CD14-positive monocyte (primary cell): ENCODE results near the gene CHN1. TPM values are rescaled to one million over a fixed set of nuclear protein-coding genes. Genes with fewer than 3 reads are reported as not detected.

ENCODE experiments used
- DNase-seq, 3 donors: peaks; one replicate each; pipeline ENCODE4 v3.0.0-alpha.2; 2011 to 2022
- H2AFZ ChIP-seq: 2 replicates; pipeline ENCODE4 v1.6.0; 2012; ENCODE audit warnings: mild to moderate bottlenecking, low read depth, low read length, inconsistent platforms; ENCODE audit not compliant: insufficient read depth, poor library complexity, severe bottlenecking
- H3K27ac ChIP-seq, 2 donors: 1 replicate in 1 of 2; 2 replicates in 1 of 2; pipeline ENCODE4 v1.5.1; 2012 to 2013; ENCODE audit warnings: low read length in 2 of 2, control low read depth in 1 of 2, inconsistent platforms in 1 of 2, low read depth in 1 of 2, mild to moderate bottlenecking in 1 of 2
- H3K27me3 ChIP-seq, 2 donors: one replicate each; pipeline versions ENCODE4 v1.6.0 to v1.6.1; 2011 to 2013; ENCODE audit warnings: low read length in 2 of 2; ENCODE audit not compliant: control insufficient read depth in 2 of 2, insufficient read depth in 2 of 2
- H3K36me3 ChIP-seq, 2 donors: replicated peaks in 1 of 2; 1 replicate in 1 of 2; 2 replicates in 1 of 2; pipeline versions ENCODE4 v1.5.1 to v1.6.1; 2012 to 2013; ENCODE audit warnings: low read length in 2 of 2, control low read depth in 1 of 2, inconsistent platforms in 1 of 2, mild to moderate bottlenecking in 1 of 2; ENCODE audit not compliant: insufficient read depth in 2 of 2, control insufficient read depth in 1 of 2
- H3K4me1 ChIP-seq, 2 donors: 1 replicate in 1 of 2; 2 replicates in 1 of 2; pipeline versions ENCODE4 v1.5.1 to v1.6.1; 2012 to 2013; ENCODE audit warnings: low read length in 2 of 2, control low read depth in 1 of 2, inconsistent platforms in 1 of 2, mild to moderate bottlenecking in 1 of 2, moderate library complexity in 1 of 2; ENCODE audit not compliant: insufficient read depth in 2 of 2, control insufficient read depth in 1 of 2
- H3K4me2 ChIP-seq: replicated peaks from 2 replicates; pipeline ENCODE3; 2012; ENCODE audit warnings: low read length, moderate library complexity, mild to moderate bottlenecking; ENCODE audit not compliant: poor library complexity, severe bottlenecking; ENCODE audit errors: extremely low read depth
- H3K4me3 ChIP-seq, 3 experiments: fragments of 200-600 bp in 1 of 3; sonication (generic) in 1 of 3; replicated peaks in 1 of 3; 1 replicate in 2 of 3; 2 replicates in 1 of 3; pipeline ENCODE4 v1.5.1; 2011 to 2013; ENCODE audit warnings: low read length in 3 of 3, mild to moderate bottlenecking in 3 of 3, control low read depth in 2 of 3, low read depth in 2 of 3, inconsistent platforms in 1 of 3, moderate library complexity in 1 of 3
- H3K79me2 ChIP-seq: 2 replicates; pipeline ENCODE4 v1.6.0; 2012; ENCODE audit warnings: mild to moderate bottlenecking, control low read depth, inconsistent platforms, low read length, moderate library complexity; ENCODE audit not compliant: insufficient read depth
- H3K9ac ChIP-seq: 2 replicates; pipeline ENCODE4 v1.6.0; 2017; ENCODE audit warnings: low read length, mild to moderate bottlenecking; ENCODE audit not compliant: insufficient read depth, poor library complexity, severe bottlenecking
- H3K9me3 ChIP-seq, 2 donors: replicated peaks in 1 of 2; 1 replicate in 1 of 2; 2 replicates in 1 of 2; pipeline versions ENCODE4 v1.5.1 to v1.6.1; 2012 to 2013; ENCODE audit warnings: low read length in 2 of 2, control low read depth in 1 of 2; ENCODE audit not compliant: control insufficient read depth in 1 of 2, insufficient read depth in 1 of 2
- H4K20me1 ChIP-seq: 2 replicates; pipeline ENCODE4 v1.6.0; 2012; ENCODE audit warnings: mild to moderate bottlenecking, low read length, control low read depth, moderate library complexity; ENCODE audit not compliant: insufficient read depth
- H3K27ac Mint-ChIP-seq, 7 donors: one replicate each; pipeline ENCODE4 v1.8.0; 2020; ENCODE audit warnings: mild to moderate bottlenecking in 7 of 7, mixed read lengths in 7 of 7, moderate library complexity in 6 of 7, inconsistent platforms in 2 of 7
- H3K27me3 Mint-ChIP-seq, 3 donors: one replicate each; pipeline ENCODE4 v1.8.0; 2021 to 2022; ENCODE audit warnings: low read depth in 3 of 3, mild to moderate bottlenecking in 3 of 3, mixed read lengths in 3 of 3, moderate library complexity in 3 of 3, inconsistent platforms in 1 of 3
- H3K36me3 Mint-ChIP-seq, 2 donors: one replicate each; pipeline ENCODE4 v1.8.0; 2020; ENCODE audit warnings: mixed read lengths in 2 of 2, inconsistent platforms in 1 of 2, mild to moderate bottlenecking in 1 of 2
- H3K4me1 Mint-ChIP-seq: one replicate; pipeline ENCODE4 v1.8.0; 2020; ENCODE audit warnings: mild to moderate bottlenecking, mixed read lengths
- H3K4me3 Mint-ChIP-seq, 2 donors: one replicate each; pipeline ENCODE4 v1.8.0; 2020; ENCODE audit warnings: mild to moderate bottlenecking in 2 of 2, mixed read lengths in 2 of 2, moderate library complexity in 1 of 2
- H3K9me3 Mint-ChIP-seq, 7 donors: one replicate each; pipeline ENCODE4 v1.8.0; 2020 to 2022; ENCODE audit warnings: mixed read lengths in 7 of 7, mild to moderate bottlenecking in 6 of 7, moderate library complexity in 6 of 7, inconsistent platforms in 2 of 7
- CTCF ChIP-seq: fragments of 200-600 bp; IDR thresholded peaks from one replicate; pipeline ENCODE4 v1.8.0; 2022; ENCODE audit warnings: antibody characterized with exemption, mild to moderate bottlenecking
- WGBS: methylation state at CpG from one replicate; pipeline ENCODE4 v1.1.5; 2013; ENCODE audit warnings: missing lambda C conversion rate; ENCODE audit not compliant: insufficient coverage; 5-methylcytosine and 5-hydroxymethylcytosine counted together
- intact Hi-C, 2 donors: fragments of 100-400 bp; cut with micrococcal nuclease; formaldehyde crosslinking; loops; one replicate each; pipeline versions ENCODE4 v1.15.0 to v1.15.1; 2023
- polyA plus RNA-seq, 3 donors: library from polyadenylated mRNA; depleted of rRNA in 1 of 3; unstranded in 2 of 3; stranded (reverse) in 1 of 3; fragments of 300-500 nt in 2 of 3; fragments of >200 nt in 1 of 3; fragmentation: Illumina TruSeq in 2 of 3; gene quantifications; 1 replicate in 2 of 3; 2 replicates in 1 of 3; pipeline ENCODE4 v1.2.3, GENCODE V29; 2012 to 2021

The CHN1 gene
- polyA plus RNA-seq, 3 donors, result 0.36 TPM; not detected in 2

GRCh38 chr2:174866421-174866820 is 138.8 kb downstream of the CHN1 start:
- TF ChIP-seq CTCF, result no peak
- Histone ChIP-seq H3K4me2 (no peak overlapping the region), H2AFZ (no peak overlapping the region), H3K4me1 (no peaks in the 10 kb centered on the region), H4K20me1 (no peaks in the 10 kb centered on the region), H3K9me3 (no peaks in the 10 kb centered on the region), H3K27ac (no peak overlapping the region), H3K4me3 (no peak overlapping the region), H3K9ac (no peak overlapping the region), H3K36me3 (no peaks in the 10 kb centered on the region), H3K27me3 (no peaks in the 10 kb centered on the region), H3K79me2 (no peaks in the 10 kb centered on the region)
- Mint-ChIP-seq H3K9me3 (peaks cover 0 to 3% (median 0%) of the 10 kb centered on the region in 7 donors), H3K36me3 (no peaks in the 10 kb centered on the region), H3K4me3 (no peak overlapping the region), H3K27me3 (peaks cover 0 to 4% (median 3%) of the 10 kb centered on the region in 3 donors), H3K4me1 (no peaks in the 10 kb centered on the region), H3K27ac (no peak overlapping the region)
- DNase-seq, result no peak
- intact Hi-C loops, result no loop called here

GRCh38 chr2:174863183-174863582 is 142.0 kb downstream of the CHN1 start:
- H3K9me3 ChIP-seq, result no peaks in the 10 kb centered on the region
- no peak overlapping the region for H3K9ac ChIP-seq
- no peaks in the 10 kb centered on the region for H3K4me1 ChIP-seq
- no peak overlapping the region for H3K4me3 ChIP-seq
- DNase-seq, result no peak
- Mint-ChIP-seq H3K4me3 (no peak overlapping the region), H3K27ac (no peak overlapping the region), H3K36me3 (no peaks in the 10 kb centered on the region), H3K9me3 (no peaks in the 10 kb centered on the region), H3K4me1 (no peaks in the 10 kb centered on the region), H3K27me3 (peaks cover 0 to 4% (median 1%) of the 10 kb centered on the region in 3 donors)
- H3K4me2 ChIP-seq, result no peak overlapping the region
- no peak for TF ChIP-seq CTCF
- H3K79me2 ChIP-seq, result no peaks in the 10 kb centered on the region
- H4K20me1 ChIP-seq, result no peaks in the 10 kb centered on the region
- no peak overlapping the region for H2AFZ ChIP-seq
- no peaks in the 10 kb centered on the region for H3K36me3 ChIP-seq
- no peak overlapping the region for H3K27ac ChIP-seq
- H3K27me3 ChIP-seq, result no peaks in the 10 kb centered on the region
- intact Hi-C loops, result no loop called here
- WGBS, result no CpG with 5 or more reads among the region's 1 CpG
